SW480 (cell line): ENCODE results near the gene CATSPER2.
A peak's percentile ranks its signal among the peaks of the same experiment; 100 is the strongest.
"Not testable (repeated sequence)": the region's sequence is repeated elsewhere in the genome, so short reads cannot be mapped to it uniquely, and the experiment has no call there.

Experiments
- DNase-seq: peaks from one replicate; pipeline ENCODE4 v3.0.0-alpha.2; 2016; ENCODE audit warnings: low spot score

The CATSPER2 gene

GRCh38 chr15:43648649-43649429 lies at the start of gene CATSPER2:
TSS of gene CATSPER2 (minus strand) at chr15:43648844. CDS start at chr15:43648061, 783 bp downstream.
- DNase-seq = no peak

DNA sequence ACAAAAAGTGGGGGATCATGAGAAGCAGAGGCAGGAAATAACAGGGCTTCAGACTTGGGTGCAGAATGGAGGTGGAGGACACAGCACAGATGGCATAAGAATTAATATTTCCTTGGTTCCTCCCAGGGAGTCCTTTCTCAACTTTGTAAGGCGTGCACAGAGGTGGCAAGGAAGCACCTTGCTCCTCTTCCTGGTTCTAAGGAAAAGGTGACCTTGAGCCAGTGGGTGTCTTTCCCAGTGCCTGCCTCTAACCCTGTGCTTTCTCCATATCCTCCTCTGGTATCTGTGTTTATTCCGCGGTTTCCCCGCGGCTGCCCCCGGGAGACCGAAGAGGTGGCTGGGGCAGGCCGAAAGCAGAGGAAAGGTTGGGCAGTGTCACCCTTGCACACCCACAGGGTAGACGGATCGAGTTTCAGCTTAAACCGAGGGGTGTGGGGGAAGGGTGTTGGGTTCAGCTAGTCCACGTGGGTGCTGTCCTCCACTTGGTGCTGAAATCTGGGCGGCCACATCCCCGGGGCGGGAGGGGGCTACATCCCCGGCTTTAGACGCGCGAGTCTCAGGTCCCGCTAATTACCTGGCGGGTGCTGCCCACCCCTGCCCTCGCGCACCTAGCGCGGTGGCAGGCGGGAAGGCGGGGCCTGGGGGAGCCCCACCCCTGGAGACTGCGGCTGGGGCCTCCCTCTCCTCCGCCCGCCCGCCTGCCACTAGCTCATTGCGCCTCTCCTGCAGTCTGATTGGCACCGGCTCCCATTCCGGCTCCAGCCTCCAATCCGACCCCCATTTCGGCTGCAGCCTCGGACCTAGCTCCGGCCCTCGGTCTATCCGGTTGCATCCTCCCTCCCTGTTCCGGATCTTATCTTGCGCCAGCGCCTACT lies 44.7 kb upstream of the CATSPER2 start, which contains the start of gene CKMT1A:
Gene CKMT1A (plus strand): TSS at position 712 of the 875 bp plus-strand sequence. CDS start 192 bp downstream, outside the sequence.
- DNase-seq = not testable (repeated sequence)

DNA sequence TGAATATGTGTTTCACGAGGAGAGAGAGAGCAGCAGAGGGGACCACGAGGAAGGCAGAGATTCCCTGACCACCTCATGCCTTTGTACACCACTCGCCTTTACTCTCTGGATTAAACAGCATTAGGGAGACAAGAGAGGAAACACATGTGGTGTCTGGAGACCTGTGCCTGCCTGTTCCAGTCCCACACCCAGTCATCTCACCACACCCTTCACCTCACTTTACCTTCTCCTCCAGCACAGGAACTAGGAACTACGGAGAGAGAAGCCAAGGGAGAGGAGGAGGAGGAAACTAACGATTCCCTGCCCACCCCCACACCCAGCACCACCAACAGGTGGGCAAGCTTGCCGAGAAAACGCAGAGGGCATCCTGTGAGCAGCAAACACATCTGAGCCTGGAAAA lies 44.0 kb upstream of the CATSPER2 start:
- not testable (repeated sequence) for DNase-seq

GRCh38 chr15:43689604-43690301 lies 41.1 kb upstream of the CATSPER2 start:
- not testable (repeated sequence) for DNase-seq

DNA sequence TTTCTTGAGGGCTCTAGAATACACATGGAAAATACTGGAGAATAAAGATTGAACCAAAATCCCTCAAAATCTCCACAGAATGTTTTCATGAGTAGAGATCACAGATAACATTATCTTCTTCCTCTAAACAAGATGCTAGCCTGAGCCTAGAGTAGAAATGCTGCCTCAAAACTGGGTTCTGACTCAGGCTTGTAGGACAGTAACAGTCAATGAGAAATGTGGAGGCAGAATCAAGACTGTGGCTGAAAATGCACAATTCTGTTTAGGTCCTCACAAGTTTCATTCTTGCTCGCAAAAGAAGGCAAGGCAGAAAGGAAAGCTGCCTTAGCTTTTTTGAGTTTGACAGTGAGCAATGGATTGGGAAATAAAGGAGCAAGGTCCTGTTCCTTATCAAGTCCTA lies 25.5 kb upstream of the CATSPER2 start:
- DNase-seq = not testable (repeated sequence)

GRCh38 chr15:43666177-43666576 lies 17.5 kb upstream of the CATSPER2 start:
- DNase-seq = not testable (repeated sequence)

DNA sequence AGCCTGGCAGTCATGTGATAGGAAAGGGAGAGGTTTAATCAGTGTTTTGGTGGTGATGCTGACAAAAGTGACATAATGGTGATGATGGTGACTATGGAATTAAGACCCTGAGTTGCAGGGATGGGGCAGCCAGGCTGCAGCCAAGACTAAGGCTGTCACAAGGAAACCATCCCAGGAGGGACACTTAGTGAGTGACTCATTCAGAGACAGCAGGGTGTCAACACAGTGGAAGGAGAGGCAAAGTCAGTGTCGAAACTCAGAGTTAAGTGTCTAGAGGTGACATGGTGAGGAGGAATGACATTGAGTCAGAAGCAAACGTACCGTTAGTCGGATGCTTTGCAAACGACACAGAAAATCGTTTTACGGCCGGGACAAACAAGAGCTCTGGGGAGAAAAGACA lies 14.7 kb upstream of the CATSPER2 start:
- not testable (repeated sequence) for DNase-seq

- DNase-seq = not testable (repeated sequence)
These were observed 13.6 kb upstream of the CATSPER2 start for GRCh38 chr15:43662293-43662692.

- DNase-seq = not testable (repeated sequence)
These were observed 11.1 kb upstream of the CATSPER2 start for GRCh38 chr15:43659727-43660126.

- not testable (repeated sequence) for DNase-seq
These were observed 834 bp upstream of the CATSPER2 start for GRCh38 chr15:43649430-43649926.

GRCh38 chr15:43638464-43639204 lies 10.0 kb downstream of the CATSPER2 start:
- not testable (repeated sequence) for DNase-seq

- not testable (repeated sequence) for DNase-seq
These were observed 21.7 kb downstream of the CATSPER2 start for GRCh38 chr15:43626937-43627336.

DNA sequence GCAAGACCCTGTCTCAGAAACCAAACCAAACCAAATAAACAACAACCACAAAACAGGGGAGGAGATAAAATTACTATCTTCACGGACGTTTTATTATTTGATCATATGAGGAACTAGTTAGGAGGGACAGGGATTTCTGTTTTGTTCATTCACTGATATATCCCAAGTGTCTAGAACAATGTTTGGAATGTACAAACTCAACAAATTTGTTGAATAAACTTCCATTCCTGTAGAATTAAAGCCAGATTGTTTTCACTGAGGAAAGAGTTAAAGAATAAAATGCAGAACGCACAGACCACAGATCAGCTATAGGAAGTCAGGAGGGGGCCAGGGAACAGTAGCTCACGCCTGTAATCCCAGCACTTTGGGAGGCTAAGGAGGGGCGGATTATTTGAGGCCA lies 23.5 kb downstream of the CATSPER2 start:
- no peak for DNase-seq

DNA sequence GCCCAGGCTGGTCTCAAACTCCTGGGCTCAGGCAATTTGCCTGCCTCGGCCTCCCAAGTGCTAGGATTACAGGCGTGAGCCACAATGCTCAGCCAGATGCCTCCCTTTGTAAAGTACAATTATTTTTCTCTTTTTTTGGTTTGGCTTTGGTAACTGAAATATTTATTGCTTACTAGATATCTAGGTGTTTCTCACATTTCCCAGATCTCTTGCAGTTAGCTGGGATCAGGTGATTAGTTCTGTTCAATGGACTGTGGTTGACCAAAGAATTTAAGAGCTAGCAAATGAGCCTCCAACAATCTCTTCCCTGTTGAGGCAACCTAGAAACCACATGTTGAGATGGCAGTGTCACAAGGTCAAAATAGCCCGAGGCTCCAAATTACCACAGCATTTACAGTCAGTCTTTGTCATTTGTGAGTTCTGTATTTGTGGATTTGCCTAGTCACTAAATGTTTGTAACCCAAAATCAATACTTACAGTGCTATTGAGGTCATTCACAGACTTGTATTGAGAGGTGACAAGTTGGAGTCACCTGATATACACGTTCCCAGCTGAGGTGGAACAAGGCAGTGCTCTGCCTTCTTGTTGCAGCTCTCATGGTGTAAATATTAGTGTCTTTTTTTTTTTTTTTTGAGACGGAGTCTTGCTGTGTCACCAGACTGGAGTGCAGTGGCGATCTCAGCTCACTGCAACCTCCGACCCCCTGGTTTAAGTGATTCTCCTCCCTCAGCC lies 26.4 kb downstream of the CATSPER2 start:
- peak; percentile 24 for DNase-seq

GRCh38 chr15:43618700-43619099 lies 29.9 kb downstream of the CATSPER2 start, which contains the start of gene STRC:
TSS of gene STRC (minus strand) at chr15:43618800. CDS start at chr15:43618722, 78 bp downstream.
- not testable (repeated sequence) for DNase-seq

DNA sequence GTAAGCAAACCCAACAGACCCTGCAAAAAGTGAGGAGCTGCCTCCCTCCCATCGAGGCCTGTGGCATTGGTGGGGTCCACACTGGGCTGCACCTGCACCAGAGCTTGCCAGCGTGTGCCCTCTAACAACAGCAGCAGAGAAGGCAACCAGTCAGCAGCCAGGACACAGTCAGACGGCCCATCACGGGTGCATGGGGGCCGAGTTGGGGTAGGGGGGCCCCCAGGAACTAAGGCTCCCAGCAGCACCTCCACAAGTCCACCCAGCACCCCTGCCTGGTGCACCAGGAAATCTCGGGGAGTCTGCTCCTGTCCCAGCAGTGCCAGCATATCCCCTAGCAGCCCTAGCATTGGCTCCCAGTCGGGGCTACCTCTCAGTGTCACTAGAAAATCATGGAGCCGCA lies 30.9 kb downstream of the CATSPER2 start:
- DNase-seq = not testable (repeated sequence)

GRCh38 chr15:43602233-43602632 lies 46.4 kb downstream of the CATSPER2 start:
- DNase-seq = peak; percentile 4

- DNase-seq = not testable (repeated sequence)
These were observed 48.4 kb downstream of the CATSPER2 start for GRCh38 chr15:43600200-43600599.

DNA sequence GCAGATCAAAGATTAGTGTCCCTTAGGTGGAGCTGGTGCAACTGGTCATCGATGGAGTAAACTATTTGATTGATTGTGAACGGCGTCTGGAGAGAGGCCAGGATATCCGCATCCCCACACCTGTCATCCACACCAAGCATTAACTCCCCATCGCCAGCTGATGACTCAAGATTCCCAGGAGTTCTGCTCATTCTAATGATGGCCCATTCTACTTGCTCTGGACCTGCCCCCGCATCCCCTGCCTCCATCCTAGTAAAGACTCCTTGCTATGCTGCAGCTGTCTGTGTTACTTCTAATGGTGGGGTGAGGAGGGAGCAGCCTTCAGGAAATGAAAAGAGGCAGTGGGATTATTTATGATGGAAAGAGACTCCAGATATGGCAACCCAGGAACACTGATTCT lies 49.5 kb downstream of the CATSPER2 start:
- DNase-seq = not testable (repeated sequence)
